ENCODE data around the gene SLC7A8.

The SLC7A8 gene

GRCh38 chr14:23160924-23161522, 22.4 kb downstream of the SLC7A8 start:
- no peak for DNase-seq (ENCODE audit: extremely low read depth in 1 of 2, low read depth in 1 of 2)

- DNase-seq (ENCODE audit: extremely low read depth in 1 of 2, low read depth in 1 of 2): no peak
These were observed 23.9 kb downstream of the SLC7A8 start for GRCh38 chr14:23159532-23159931.

DNA sequence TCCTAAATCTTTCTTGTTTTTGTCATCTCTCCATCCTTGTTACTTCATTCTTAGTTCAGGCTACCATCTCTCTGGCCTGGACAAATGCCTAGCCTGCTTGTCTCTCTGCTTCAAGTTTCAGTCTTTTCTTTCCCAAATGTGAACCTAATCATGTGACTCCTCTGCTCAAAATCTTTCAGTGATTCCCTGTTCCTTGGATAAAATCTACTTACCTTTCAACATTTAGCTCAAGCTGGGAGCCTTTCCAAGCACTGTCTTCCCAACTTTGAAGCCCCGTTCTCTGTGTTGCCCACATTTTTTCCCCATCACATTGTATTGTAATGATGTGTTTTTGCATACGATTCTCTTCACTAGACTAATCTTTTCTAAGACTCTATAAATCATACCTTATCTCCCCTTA, 24.7 kb downstream of the SLC7A8 start:
- no peak for DNase-seq (ENCODE audit: extremely low read depth in 1 of 2, low read depth in 1 of 2)

DNA sequence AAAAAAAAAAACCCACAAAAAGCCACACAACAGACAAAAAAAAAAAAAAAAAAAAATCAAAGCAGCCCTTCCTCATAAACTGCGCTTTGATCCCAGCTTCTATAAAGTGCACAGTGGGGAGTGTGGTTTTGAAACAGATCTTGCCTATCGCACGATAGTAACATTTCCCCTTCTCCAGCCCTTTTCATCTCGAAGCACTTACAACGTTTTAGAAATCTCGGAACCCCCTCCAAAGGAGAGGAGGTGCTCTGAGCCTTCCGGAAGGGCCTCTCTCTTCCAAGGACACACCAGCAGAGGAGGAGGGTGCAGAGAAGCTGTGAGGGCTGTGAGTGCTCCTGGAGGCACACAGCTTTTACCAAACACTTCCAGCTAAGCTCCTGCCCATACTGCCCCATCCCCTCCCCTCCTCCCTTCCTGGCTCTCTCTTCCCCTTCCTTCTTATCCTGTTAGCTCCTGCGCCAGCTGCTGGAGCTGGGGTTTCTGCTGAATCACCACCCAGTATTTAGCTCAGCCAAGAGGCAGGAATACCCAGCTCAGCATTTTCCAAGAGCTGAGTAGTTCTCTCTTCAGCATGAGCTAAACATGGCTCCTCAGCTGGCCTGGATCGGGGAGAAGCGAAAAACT, 28.4 kb downstream of the SLC7A8 start:
- DNase-seq (ENCODE audit: extremely low read depth in 1 of 2, low read depth in 1 of 2): no peak

GRCh38 chr14:23153851-23154796, 29.3 kb downstream of the SLC7A8 start:
- DNase-seq (ENCODE audit: extremely low read depth in 1 of 2, low read depth in 1 of 2): no peak

DNA sequence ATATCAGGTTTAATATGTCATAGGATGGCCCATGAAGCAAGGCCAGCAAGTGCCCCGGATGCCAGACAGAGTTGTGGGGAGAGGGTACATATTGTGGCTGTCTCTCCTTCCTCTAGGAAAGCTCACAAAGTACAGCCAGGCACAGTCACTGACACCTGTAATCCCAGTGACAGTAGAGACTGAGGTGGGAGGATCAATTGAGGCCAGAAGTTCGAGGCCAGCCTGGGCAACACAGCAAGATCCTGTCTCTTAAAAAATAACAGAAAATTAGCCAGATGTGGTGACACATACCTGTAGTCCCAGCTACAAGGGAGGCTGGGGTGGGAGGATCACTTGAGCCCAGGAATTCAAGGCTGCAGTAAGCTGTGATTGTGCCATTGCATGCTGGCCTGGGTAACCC, 32.1 kb downstream of the SLC7A8 start:
- no peak for DNase-seq (ENCODE audit: extremely low read depth in 1 of 2, low read depth in 1 of 2)

- no peak for DNase-seq (ENCODE audit: extremely low read depth in 1 of 2, low read depth in 1 of 2)
These were observed 33.7 kb downstream of the SLC7A8 start for GRCh38 chr14:23149745-23150144.

DNA sequence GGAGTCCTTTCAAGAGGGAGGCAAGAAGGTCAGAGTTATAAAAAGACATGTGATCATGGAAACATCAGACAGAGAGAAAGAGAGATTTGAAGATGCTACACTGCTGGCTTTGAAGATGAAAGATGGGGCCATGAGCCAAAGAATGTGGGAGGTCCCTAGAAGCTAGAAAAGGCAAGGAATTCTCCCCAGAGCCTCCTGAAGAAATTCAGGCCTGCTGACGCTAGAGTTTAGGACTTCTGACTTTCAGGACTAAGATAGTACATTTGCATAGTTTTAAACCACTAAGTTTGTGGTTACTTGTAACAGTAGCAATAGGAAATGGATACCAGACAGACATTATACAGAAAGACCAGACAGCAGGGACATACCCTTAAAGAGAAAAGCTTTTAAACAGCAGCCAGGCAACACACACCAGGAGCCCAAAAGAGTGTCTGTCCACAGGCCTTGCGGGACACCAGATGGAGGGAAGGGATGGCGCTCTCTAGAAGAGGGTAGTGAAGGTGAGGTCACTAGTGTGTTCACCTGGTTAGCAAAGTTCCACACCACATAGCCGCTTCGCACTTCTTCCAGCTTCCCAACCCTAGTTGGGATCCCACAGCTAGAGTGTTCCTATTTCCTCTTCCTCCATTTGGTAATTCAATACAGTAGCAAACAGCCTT, 34.7 kb downstream of the SLC7A8 start:
- DNase-seq (ENCODE audit: extremely low read depth in 1 of 2, low read depth in 1 of 2): no peak

DNA sequence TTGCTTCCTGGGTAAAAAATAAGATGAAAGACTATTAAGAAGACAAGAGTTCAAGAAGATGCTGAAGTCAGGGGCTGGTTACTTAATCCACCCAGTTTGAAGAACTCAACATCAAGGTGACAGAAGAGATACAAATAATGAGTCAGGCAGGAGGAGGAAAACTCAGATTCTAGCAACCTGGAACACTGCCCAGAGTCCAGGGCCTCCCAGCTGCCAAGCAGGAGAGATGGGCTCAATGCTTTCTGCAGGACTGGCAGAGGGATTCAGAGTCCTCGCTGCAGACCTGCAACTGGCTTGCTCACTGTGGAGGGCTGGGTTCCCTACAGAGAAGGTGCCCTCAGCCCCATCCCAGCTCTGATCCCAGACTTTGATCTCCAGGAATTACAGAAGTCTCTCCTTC, 35.8 kb downstream of the SLC7A8 start:
- no peak for DNase-seq (ENCODE audit: extremely low read depth in 1 of 2, low read depth in 1 of 2)

- DNase-seq (ENCODE audit: extremely low read depth in 1 of 2, low read depth in 1 of 2): no peak
These were observed 36.5 kb downstream of the SLC7A8 start for GRCh38 chr14:23146980-23147379.

- DNase-seq (ENCODE audit: extremely low read depth in 1 of 2, low read depth in 1 of 2): no peak
These were observed 37.0 kb downstream of the SLC7A8 start for GRCh38 chr14:23146351-23146910.

DNA sequence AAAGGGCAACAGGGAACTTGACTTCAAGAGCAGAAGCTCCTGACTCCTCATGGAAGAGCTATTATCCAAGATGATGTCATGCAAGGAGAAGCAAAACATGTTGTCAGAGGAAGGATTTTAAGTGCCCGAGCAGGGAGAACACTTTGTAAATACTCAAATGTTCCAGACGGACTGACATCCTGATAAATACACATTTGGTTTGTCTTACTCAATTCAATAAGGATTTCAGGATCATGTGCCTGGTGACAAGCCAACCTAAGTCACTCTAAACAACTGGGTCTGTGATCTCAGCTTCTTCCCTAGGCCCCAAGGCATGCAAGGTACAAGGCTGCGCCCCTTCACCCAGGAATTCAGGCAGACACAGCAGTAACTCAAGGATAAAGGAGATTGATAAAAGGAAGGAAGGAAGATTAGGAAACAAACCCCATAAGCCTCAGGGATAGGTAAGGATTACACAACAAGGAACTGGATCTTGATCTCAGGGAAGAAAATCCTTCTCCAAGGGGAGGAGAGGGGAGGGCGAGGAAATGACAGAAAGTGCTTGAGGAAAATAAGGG, 37.6 kb downstream of the SLC7A8 start:
- no peak for DNase-seq (ENCODE audit: extremely low read depth in 1 of 2, low read depth in 1 of 2)

GRCh38 chr14:23143911-23144310, 39.5 kb downstream of the SLC7A8 start:
- no peak for DNase-seq (ENCODE audit: extremely low read depth in 1 of 2, low read depth in 1 of 2)

DNA sequence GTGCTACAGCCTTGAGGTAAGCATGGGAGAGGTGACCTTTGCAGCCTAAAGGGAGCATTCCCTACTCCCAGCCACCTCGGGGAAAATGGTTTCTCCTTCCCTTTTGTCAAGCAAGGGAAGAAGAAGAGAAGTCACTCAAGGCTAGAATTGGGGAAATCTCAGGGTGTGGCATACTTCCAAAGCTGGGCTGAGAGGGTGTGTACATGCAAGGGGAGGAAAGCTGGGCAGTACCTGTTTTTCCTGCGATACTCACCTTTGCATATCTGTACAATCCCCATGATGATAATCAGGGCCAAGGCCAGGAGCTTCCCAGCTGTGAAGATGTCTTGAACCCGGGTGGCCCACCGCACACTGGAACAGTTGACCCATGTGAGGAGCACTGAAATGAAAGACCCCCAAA, 40.6 kb downstream of the SLC7A8 start:
- DNase-seq (ENCODE audit: extremely low read depth in 1 of 2, low read depth in 1 of 2): no peak

DNA sequence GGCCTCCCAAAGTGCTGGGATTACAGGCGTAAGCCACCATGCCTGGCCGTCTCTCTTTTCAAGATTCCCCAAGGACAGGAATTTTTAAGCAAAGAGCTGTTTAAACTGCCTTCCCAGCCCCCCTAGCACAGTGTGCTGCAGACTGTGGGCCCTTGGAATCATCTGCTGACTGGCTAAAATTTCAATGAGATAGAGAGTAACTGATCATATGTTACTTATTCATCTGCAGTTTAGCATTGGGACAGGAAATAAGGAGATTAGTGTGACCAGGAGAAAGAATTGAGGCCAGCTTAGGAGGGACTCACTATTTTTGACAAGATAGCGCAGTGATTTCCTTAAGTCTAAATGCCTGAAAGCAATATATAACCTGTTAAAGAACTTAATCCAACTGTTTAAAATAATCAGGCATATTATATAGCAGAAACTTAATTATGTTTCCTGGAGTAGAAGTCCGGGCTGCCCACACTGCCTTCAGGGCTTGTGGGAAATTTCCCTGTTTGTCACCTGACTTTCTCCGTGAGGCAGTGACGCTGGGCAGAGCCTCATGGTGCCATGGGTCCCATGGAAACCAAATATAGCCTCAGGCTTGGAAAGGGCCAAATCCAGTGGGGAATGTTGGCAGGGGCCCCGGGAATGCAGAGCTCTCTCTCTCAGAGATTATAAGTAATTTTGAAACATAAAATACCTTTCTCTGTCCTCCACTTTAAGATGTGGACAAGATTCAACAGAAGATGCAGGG, 41.6 kb downstream of the SLC7A8 start:
- no peak for DNase-seq (ENCODE audit: extremely low read depth in 1 of 2, low read depth in 1 of 2)

- DNase-seq (ENCODE audit: extremely low read depth in 1 of 2, low read depth in 1 of 2): no peak
These were observed 43.1 kb downstream of the SLC7A8 start for GRCh38 chr14:23140371-23140770.

DNA sequence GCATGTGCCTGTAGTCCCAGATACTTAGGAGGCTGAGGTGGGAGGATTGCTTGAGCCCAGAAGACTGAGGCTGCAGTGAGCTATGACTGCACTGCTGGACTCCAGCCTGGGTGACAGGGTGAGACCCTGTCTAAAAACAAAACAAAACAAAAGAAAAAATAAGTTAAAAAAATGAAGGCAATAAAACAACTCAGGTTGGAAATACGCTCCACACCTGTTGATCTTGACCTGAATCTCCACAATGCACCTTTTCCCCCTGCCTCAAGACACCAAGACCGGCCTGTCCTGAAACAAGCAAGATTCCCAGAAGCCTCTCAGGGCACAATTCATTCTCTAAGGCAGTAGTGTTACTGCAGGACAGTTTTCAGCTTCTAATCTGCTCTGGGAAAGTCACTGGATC, 43.6 kb downstream of the SLC7A8 start:
- no peak for DNase-seq (ENCODE audit: extremely low read depth in 1 of 2, low read depth in 1 of 2)

DNA sequence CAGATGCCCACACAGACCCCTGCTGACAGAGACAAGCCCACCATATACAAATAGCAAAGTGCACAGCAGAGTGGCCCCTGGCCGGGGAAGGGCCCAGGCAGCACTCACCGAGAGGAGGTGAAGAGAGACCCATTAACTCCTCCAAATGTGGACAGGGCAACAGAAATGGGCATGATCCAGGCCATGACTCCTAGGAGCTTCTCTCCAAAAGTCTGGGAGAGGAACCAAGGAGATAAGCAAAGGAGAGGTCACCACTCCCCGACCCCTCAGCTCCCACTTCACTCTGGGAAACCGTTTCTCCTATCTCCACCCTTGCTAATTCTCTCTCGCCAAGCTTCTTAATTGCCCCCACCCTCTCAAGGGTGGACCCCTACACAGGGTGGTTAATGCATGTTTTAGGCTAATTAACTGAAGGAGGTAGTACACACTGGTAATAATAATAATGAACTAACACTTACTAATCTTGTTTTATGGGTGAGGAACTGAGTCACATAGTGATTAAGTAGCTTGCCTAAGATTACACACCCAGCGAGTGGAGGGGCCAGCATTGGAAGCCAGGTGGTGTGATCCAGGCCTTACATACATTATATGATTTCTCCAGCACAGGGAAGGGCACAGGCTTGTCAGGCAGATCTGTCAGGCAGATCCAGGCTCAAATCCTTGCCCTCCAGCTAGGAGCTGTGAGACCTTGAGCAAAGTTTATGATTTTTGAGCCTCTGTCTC, 45.5 kb downstream of the SLC7A8 start:
- DNase-seq (ENCODE audit: extremely low read depth in 1 of 2, low read depth in 1 of 2): no peak

GRCh38 chr14:23137192-23137812, 46.2 kb downstream of the SLC7A8 start:
- no peak for DNase-seq (ENCODE audit: extremely low read depth in 1 of 2, low read depth in 1 of 2)
